Measurements from ENCODE around the gene MAPRE2.

The MAPRE2 gene

DNA sequence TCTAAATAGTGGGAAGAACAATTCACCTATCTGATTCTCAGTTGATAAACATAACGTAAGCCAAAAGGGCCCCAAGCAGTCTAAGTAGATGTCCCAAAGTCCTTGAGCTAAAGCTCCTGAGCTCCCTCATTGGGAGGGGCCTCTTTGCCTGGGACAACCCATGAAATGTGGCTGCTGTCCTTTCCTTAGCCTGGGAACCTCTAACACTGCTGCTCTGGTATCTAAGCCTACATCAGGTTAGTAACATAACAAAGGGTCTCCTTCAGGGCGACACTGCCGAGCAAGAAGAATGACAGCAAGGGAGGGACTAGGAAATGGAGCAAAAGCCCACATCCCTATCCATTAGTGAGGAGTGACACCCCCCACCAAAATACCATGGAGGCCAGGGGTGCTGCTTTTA lies 98.3 kb downstream of the MAPRE2 start:
- H3K27ac ChIP-seq (ENCODE audit: low read depth, low read length) = no peak overlapping the region
- H2AFZ ChIP-seq (ENCODE audit: low read depth, low read length, severe bottlenecking) = no peak overlapping the region
- H3K79me2 ChIP-seq (ENCODE audit: insufficient read depth, low read length) = no peaks in the 10 kb centered on the region
- H4K20me1 ChIP-seq (ENCODE audit: low read depth, low read length) = no peaks in the 10 kb centered on the region
- H3K9me2 ChIP-seq (replicated peaks; ENCODE audit: insufficient read depth, low read length) = no peaks in the 10 kb centered on the region
- no peaks in the 10 kb centered on the region for H3K9me3 ChIP-seq (ENCODE audit: insufficient read depth, low read length)
- H3K4me2 ChIP-seq (ENCODE audit: low read depth, low read length, poor library complexity, severe bottlenecking) = no peak overlapping the region
- H3F3A ChIP-seq (ENCODE audit: insufficient read depth) = no peaks in the 10 kb centered on the region
- no peak overlapping the region for H3K4me3 ChIP-seq (ENCODE audit: insufficient read depth, low read length, poor library complexity, severe bottlenecking)
- no peaks in the 10 kb centered on the region for H3K36me3 ChIP-seq (ENCODE audit: low read length)
- no peaks in the 10 kb centered on the region for H3K27me3 ChIP-seq (ENCODE audit: low read length)
- TF ChIP-seq, protein P1, sequence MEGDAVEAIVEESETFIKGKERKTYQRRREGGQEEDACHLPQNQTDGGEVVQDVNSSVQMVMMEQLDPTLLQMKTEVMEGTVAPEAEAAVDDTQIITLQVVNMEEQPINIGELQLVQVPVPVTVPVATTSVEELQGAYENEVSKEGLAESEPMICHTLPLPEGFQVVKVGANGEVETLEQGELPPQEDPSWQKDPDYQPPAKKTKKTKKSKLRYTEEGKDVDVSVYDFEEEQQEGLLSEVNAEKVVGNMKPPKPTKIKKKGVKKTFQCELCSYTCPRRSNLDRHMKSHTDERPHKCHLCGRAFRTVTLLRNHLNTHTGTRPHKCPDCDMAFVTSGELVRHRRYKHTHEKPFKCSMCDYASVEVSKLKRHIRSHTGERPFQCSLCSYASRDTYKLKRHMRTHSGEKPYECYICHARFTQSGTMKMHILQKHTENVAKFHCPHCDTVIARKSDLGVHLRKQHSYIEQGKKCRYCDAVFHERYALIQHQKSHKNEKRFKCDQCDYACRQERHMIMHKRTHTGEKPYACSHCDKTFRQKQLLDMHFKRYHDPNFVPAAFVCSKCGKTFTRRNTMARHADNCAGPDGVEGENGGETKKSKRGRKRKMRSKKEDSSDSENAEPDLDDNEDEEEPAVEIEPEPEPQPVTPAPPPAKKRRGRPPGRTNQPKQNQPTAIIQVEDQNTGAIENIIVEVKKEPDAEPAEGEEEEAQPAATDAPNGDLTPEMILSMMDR (IDR thresholded peaks at IDR 0.05; ENCODE audit: insufficient read depth, low read length, poor library complexity, severe bottlenecking) = no peak
- no peak for TF ChIP-seq EZH2phosphoT487 (conservative IDR thresholded peaks at IDR 0.05; ENCODE audit: low read length)
- no peak overlapping the region for H3K9ac ChIP-seq (ENCODE audit: low read length)

DNA sequence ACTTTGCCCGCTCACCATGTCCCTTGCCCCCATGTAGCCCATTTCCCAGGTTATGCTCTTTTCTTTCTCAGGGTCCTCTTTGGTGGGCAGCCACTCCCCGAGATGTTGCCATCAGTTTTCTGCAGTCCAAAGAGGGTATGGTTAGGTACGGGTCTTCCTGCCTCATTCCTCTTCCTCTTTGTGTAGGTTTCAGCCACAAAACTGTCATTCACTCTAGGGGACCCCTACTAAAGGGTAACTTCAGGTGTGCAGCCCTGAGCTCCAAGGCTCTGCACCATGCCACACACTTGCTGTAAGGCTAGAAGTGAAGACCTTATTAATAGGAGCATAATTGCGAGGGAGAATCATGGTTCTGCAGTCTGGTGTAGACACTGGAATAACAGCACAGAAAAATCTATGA lies 99.9 kb downstream of the MAPRE2 start:
- H3K27ac ChIP-seq (ENCODE audit: low read depth, low read length) = peak overlapping the region; percentile 58
- H3K9me3 ChIP-seq (ENCODE audit: insufficient read depth, low read length) = no peaks in the 10 kb centered on the region
- no peak overlapping the region for H3K9ac ChIP-seq (ENCODE audit: low read length)
- H3F3A ChIP-seq (ENCODE audit: insufficient read depth) = no peaks in the 10 kb centered on the region
- H3K27me3 ChIP-seq (ENCODE audit: low read length) = no peaks in the 10 kb centered on the region
- H2AFZ ChIP-seq (ENCODE audit: low read depth, low read length, severe bottlenecking) = no peak overlapping the region
- H3K9me2 ChIP-seq (replicated peaks; ENCODE audit: insufficient read depth, low read length) = no peaks in the 10 kb centered on the region
- no peaks in the 10 kb centered on the region for H4K20me1 ChIP-seq (ENCODE audit: low read depth, low read length)
- no peaks in the 10 kb centered on the region for H3K79me2 ChIP-seq (ENCODE audit: insufficient read depth, low read length)
- H3K4me2 ChIP-seq (ENCODE audit: low read depth, low read length, poor library complexity, severe bottlenecking) = peak overlapping the region; percentile 23
- no peak overlapping the region for H3K4me3 ChIP-seq (ENCODE audit: insufficient read depth, low read length, poor library complexity, severe bottlenecking)
- no peaks in the 10 kb centered on the region for H3K36me3 ChIP-seq (ENCODE audit: low read length)
- TF ChIP-seq EZH2phosphoT487 (conservative IDR thresholded peaks at IDR 0.05; ENCODE audit: low read length) = no peak
- TF ChIP-seq, protein P1 (IDR thresholded peaks at IDR 0.05; ENCODE audit: insufficient read depth, low read length, poor library complexity, severe bottlenecking) = no peak

DNA sequence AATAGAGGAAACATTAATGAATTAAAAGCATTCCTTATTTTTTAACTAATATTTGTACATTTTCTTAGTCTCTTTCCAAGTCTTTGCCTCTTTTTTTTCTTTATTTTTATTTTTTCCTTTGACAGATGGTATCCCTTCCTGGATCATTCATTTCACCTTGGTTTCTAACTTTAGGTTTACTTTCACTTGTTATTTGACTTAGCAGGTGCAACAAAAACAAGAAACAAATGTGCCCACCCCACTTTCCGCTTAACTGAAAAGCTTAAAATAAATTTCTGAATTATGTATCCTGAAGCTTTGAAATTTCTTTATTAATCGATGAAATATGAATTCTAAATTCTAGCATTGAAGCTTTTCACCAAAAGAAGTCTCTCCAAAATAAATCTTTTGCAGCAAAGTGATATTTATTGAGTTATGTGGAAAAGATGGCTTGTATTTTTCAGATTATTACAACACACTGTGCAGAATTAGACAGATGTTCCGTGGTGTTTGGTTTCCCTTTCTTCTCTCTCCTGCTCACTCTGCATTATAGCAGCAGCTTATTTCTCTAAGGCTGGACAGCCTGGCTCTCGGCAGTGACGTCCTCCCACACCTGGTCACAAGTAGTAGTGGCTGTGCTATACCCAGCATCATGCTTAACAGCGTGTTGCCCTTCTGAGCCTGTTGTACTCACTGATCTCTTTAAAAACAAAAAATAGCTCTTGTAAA lies 100.5 kb downstream of the MAPRE2 start:
- H3K9me3 ChIP-seq (ENCODE audit: insufficient read depth, low read length) = no peaks in the 10 kb centered on the region
- H3K9me2 ChIP-seq (replicated peaks; ENCODE audit: insufficient read depth, low read length) = no peaks in the 10 kb centered on the region
- peak overlapping the region; percentile 23 for H3K4me2 ChIP-seq (ENCODE audit: low read depth, low read length, poor library complexity, severe bottlenecking)
- no peak overlapping the region for H3K4me3 ChIP-seq (ENCODE audit: insufficient read depth, low read length, poor library complexity, severe bottlenecking)
- no peak overlapping the region for H2AFZ ChIP-seq (ENCODE audit: low read depth, low read length, severe bottlenecking)
- H3F3A ChIP-seq (ENCODE audit: insufficient read depth) = no peaks in the 10 kb centered on the region
- TF ChIP-seq EZH2phosphoT487 (conservative IDR thresholded peaks at IDR 0.05; ENCODE audit: low read length) = no peak
- TF ChIP-seq, protein P1 (IDR thresholded peaks at IDR 0.05; ENCODE audit: insufficient read depth, low read length, poor library complexity, severe bottlenecking) = no peak
- no peak overlapping the region for H3K9ac ChIP-seq (ENCODE audit: low read length)
- no peaks in the 10 kb centered on the region for H3K36me3 ChIP-seq (ENCODE audit: low read length)
- H4K20me1 ChIP-seq (ENCODE audit: low read depth, low read length) = no peaks in the 10 kb centered on the region
- H3K79me2 ChIP-seq (ENCODE audit: insufficient read depth, low read length) = no peaks in the 10 kb centered on the region
- H3K27me3 ChIP-seq (ENCODE audit: low read length) = no peaks in the 10 kb centered on the region
- H3K27ac ChIP-seq (ENCODE audit: low read depth, low read length) = peak overlapping the region; percentile 58

All from SU-DHL-6 (cell line).